Right lobe of liver (tissue), 6 donors: Measurements from ENCODE around the gene KCNQ1. TPM values are rescaled to one million over a fixed set of nuclear protein-coding genes. Genes with fewer than 3 reads are reported as not detected.

Source experiments
- ATAC-seq, 4 donors: fragments of 200-7000 bp; cut with Tn5 transposase; one replicate each; pipeline ENCODE4 v1.9.1; 2020; ENCODE audit warnings: mild to moderate bottlenecking in 4 of 4, moderate library complexity in 4 of 4
- DNase-seq, 3 donors: peaks; one replicate each; pipeline ENCODE4 v3.0.0-alpha.2; 2020
- H3K27ac ChIP-seq, 3 donors: fragments of 200-600 bp; one replicate each; pipeline ENCODE4 v1.8.0; 2022
- H3K27me3 ChIP-seq, 2 donors: fragments of 200-600 bp; one replicate each; pipeline ENCODE4 v1.8.0; 2022
- H3K36me3 ChIP-seq, 4 donors: fragments of 200-600 bp; sonication (generic) in 1 of 4; one replicate each; pipeline versions ENCODE4 v1.5.1 to v1.8.0; 2017 to 2022; ENCODE audit warnings: control low read depth in 1 of 4
- H3K4me1 ChIP-seq, 4 donors: fragments of 200-600 bp; sonication (generic) in 1 of 4; one replicate each; pipeline versions ENCODE4 v1.5.1 to v1.8.0; 2017 to 2022; ENCODE audit warnings: control low read depth in 1 of 4
- H3K4me3 ChIP-seq, 3 donors: fragments of 200-600 bp; one replicate each; pipeline ENCODE4 v1.8.0; 2022
- H3K9me3 ChIP-seq, 4 donors: fragments of 200-600 bp; sonication (generic) in 1 of 4; one replicate each; pipeline versions ENCODE4 v1.5.1 to v1.8.0; 2017 to 2022; ENCODE audit warnings: control low read depth in 1 of 4
- POLR2A ChIP-seq: fragments of 450-650 bp; IDR thresholded peaks from one replicate; pipeline ENCODE4 v1.6.1; 2017; ENCODE audit warnings: antibody characterized with exemption, mild to moderate bottlenecking
- whole genome bisulfite sequencing: methylation state at CpG from one replicate; pipeline ENCODE4 v1.1.6; 2018; ENCODE audit warnings: low coverage, low lambda C conversion rate; ENCODE audit not compliant: insufficient coverage; ENCODE audit errors: missing lambda C conversion rate; 5-methylcytosine and 5-hydroxymethylcytosine counted together
- intact Hi-C, 2 donors: fragments of 100-400 bp; cut with DNase I; formaldehyde crosslinking; loops; one replicate each; pipeline versions ENCODE4 v1.11.2 to v1.14.1; 2022
- total RNA-seq, 6 experiments: library from RNA; depleted of rRNA in 2 of 6; stranded (reverse); fragments of >200 nt in 2 of 6; fragmentation: NEBNext Ultra II Directional in 3 of 6; extraction: Animal tissue kit (Norgen Biotek cat#: 25700) in 3 of 6; gene quantifications; one replicate each; pipeline versions ENCODE4 v1.1.0 to v1.2.4, GENCODE V29; 2016 to 2023
- TF ChIP-seq, protein P1 (sequence below), 4 donors: fragments of 200-600 bp in 3 of 4; fragments of 450-650 bp in 1 of 4; IDR thresholded peaks; one replicate each; pipeline versions ENCODE4 v1.5.1 to v1.8.0; 2016 to 2022; ENCODE audit warnings: antibody characterized with exemption in 4 of 4, mild to moderate bottlenecking in 2 of 4
- donor health status: DM: no; HTN: yes; CAD: no.
- donor health status: DM: no; HTN: no; CAD: no.
- donor health status: DM: no; HTN: no; CAD: no.
- donor health status: DM: no; HTN: yes; CAD: no.
- donor health status: DM: no; HTN: yes; CAD: no.

The KCNQ1 gene
- total RNA-seq, 6 experiments from 2014 or later, result 0.61 to 2.4 (median 1.8) TPM

DNA sequence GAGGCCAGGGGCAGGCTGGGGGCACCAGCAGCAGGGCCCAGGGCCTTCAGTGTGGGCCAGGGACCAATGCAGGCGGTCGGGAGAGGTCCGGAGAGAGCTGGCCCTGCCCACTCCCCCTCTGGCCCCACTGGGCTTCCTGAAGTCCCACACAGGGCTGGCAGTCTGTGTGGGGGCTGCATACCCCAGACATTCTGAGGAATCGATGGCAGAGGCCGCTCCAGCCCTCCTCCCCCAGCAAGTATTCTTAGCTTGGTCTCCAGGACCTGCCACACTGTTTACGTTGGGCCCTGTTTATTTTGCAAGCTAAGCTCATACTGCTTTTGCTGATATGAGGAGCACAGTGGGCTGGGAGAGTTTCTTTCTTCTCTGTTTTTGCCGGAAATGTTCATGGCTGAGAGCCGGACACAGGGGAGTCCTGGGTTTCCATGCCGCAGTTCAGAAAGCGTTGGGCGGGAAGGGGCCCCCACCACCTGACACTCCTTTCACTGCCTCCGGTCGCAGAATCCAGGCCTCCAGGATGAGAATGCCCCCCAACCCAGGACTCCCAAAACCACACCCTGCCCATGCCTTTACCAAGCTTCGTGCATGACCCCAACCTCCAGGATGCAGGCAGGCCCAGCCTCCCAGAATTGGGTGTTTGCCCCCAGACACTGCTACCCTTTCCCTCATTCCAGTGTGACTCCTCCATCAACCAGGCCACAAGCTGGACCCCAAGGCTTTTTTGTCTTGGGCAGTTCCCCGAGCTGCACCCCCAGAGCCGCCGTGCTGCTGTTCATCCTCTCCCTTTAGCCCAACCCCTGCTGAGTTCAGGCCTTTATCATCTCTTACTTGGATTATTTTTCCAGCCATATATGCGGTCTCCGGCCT lies 336.8 kb downstream of the KCNQ1 start:
- Histone ChIP-seq H3K9me3 (no peaks in the 10 kb centered on the region), H3K4me3 (no peak overlapping the region), H3K27ac (peak overlapping the region in 1 of 3 donors; percentile 17), H3K27me3 (no peaks in the 10 kb centered on the region), H3K4me1 (peaks cover 0 to 16% (median 5%) of the 10 kb centered on the region in 4 donors), H3K36me3 (no peaks in the 10 kb centered on the region)
- TF ChIP-seq, protein P1, sequence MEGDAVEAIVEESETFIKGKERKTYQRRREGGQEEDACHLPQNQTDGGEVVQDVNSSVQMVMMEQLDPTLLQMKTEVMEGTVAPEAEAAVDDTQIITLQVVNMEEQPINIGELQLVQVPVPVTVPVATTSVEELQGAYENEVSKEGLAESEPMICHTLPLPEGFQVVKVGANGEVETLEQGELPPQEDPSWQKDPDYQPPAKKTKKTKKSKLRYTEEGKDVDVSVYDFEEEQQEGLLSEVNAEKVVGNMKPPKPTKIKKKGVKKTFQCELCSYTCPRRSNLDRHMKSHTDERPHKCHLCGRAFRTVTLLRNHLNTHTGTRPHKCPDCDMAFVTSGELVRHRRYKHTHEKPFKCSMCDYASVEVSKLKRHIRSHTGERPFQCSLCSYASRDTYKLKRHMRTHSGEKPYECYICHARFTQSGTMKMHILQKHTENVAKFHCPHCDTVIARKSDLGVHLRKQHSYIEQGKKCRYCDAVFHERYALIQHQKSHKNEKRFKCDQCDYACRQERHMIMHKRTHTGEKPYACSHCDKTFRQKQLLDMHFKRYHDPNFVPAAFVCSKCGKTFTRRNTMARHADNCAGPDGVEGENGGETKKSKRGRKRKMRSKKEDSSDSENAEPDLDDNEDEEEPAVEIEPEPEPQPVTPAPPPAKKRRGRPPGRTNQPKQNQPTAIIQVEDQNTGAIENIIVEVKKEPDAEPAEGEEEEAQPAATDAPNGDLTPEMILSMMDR (IDR thresholded peaks at IDR 0.05), result no peak
- ATAC-seq, result peak; percentile 7 to 25 (median 11)
- WGBS, result 73% methylated on average over 9 of the region's 19 CpGs
- intact Hi-C loops, result no loop called here
- peak; percentile 15 to 44 (median 42) for DNase-seq

DNA sequence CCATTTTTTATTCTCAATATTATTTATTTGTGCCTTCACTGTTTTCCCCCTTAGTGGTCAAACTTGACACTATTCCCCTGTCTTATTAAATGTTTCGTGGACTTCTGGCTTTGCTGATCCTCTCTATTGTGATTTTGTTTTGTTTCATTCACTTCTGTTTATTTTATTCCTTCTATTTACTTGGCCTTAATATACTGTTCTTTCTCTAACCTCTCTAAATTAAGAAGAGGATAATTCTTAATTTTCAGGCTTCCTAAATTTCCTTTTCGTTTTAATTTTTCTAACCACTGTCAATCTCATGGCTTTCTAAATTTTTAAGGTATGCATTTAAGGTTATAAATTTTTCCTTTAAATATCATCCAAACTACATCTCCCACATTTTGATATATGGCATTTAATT lies 338.0 kb downstream of the KCNQ1 start:
- WGBS, result 57% methylated on average over 2 of the region's 2 CpGs
- ATAC-seq, result no peak
- TF ChIP-seq POLR2A, result no peak
- TF ChIP-seq, protein P1 (IDR thresholded peaks at IDR 0.05), result no peak

DNA sequence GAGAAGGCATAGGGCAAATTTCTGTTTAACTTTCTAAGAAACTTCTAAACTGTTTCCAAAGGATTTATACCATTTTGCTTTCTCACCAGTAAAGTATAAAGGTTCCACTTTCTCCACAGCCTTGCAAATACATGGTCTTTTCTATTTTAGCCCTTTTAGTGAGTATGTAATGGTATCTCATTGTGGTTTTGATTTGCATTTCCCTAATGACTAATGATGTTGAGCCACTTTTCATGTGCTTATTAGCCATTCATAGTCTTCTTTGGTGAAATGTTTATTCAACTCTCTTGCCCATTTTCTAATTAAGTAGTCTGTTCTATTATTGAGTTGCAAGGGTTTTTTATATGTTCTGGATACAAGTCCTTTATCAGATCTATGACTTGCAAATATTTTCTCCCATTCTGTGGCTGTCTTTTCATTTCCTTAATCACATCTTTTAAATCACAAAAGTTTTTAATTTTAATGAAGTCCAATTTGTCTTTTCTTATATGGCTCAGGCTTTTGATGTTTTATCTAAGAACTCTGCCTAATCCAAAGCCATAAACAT lies 338.8 kb downstream of the KCNQ1 start:
- ATAC-seq (no peak), DNase-seq (no peak)
- H3K9me3 ChIP-seq, result no peaks in the 10 kb centered on the region
- no peaks in the 10 kb centered on the region for H3K36me3 ChIP-seq
- H3K27ac ChIP-seq, result no peak overlapping the region
- H3K4me3 ChIP-seq, result no peak overlapping the region
- peaks cover 0 to 11% (median 5%) of the 10 kb centered on the region in 4 donors for H3K4me1 ChIP-seq
- no peak for TF ChIP-seq POLR2A
- TF ChIP-seq, protein P1 (IDR thresholded peaks at IDR 0.05), result no peak
- H3K27me3 ChIP-seq, result no peaks in the 10 kb centered on the region
- intact Hi-C loops, result no loop called here

More for the DNA sequence above, 338.0 kb downstream of the KCNQ1 start:
- no peak overlapping the region for H3K27ac ChIP-seq
- H3K9me3 ChIP-seq, result no peaks in the 10 kb centered on the region
- H3K36me3 ChIP-seq, result no peaks in the 10 kb centered on the region
- no peak overlapping the region for H3K4me3 ChIP-seq
- DNase-seq, result no peak
- H3K4me1 ChIP-seq, result peaks cover 0 to 16% (median 5%) of the 10 kb centered on the region in 4 donors
- H3K27me3 ChIP-seq, result no peaks in the 10 kb centered on the region
- intact Hi-C loops, result no loop called here

DNA sequence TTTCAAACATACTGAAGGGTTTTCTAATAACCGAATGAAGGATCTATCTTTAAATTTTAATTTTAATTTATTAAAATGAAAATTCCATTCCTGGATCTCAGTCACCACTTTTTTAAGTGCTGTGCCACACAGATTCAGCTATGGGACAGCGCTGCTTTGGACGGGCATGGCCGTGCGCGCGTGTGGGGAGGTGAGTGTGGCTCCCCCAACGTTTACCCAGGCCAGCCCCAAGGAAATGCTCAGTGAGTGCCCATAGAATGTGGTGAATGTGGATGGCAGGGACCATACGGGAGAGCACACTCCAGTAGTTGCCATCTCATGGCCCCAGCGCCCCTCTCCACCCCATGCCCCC lies 343.0 kb downstream of the KCNQ1 start:
- ATAC-seq (no peak), DNase-seq (no peak)
- H3K4me1 ChIP-seq, result no peaks in the 10 kb centered on the region
- H3K27me3 ChIP-seq, result no peaks in the 10 kb centered on the region
- intact Hi-C loops, result no loop called here
- no peak overlapping the region for H3K4me3 ChIP-seq
- TF ChIP-seq POLR2A, result no peak
- TF ChIP-seq, protein P1 (IDR thresholded peaks at IDR 0.05), result no peak
- 87% methylated on average over 9 of the region's 10 CpGs for WGBS
- H3K36me3 ChIP-seq, result no peaks in the 10 kb centered on the region
- no peaks in the 10 kb centered on the region for H3K9me3 ChIP-seq
- no peak overlapping the region for H3K27ac ChIP-seq
